Panc1 (cell line): ENCODE measurements around the gene FAM13B. TPM values are rescaled to one million over a fixed set of nuclear protein-coding genes. Genes with fewer than 3 reads are reported as not detected.

Experiments used
- total RNA-seq: library from RNA; stranded (reverse); gene quantifications from one replicate; pipeline ENCODE4 v1.2.1, GENCODE V29; 2021; ENCODE audit not compliant: unreplicated experiment

Gene FAM13B
- total RNA-seq, 1 experiment from 2014 or later = 34.9 TPM

Other genes with a start within 250 kb of the FAM13B start
- not detected for gene MYOT, start 165.2 kb downstream of the FAM13B start, total RNA-seq
- not detected for gene PKD2L2, start 143.6 kb downstream of the FAM13B start, total RNA-seq
- not detected for gene WNT8A, start 51.0 kb upstream of the FAM13B start, total RNA-seq
- 1.7 TPM for gene NME5, start 106.3 kb upstream of the FAM13B start, total RNA-seq
- 92.1 TPM for gene BRD8, start 145.6 kb upstream of the FAM13B start, total RNA-seq
- gene KIF20A, start 146.0 kb upstream of the FAM13B start, total RNA-seq = 55.4 TPM
- gene CDC23, start 180.2 kb upstream of the FAM13B start, total RNA-seq = 44.7 TPM
- gene GFRA3, start 241.5 kb upstream of the FAM13B start, total RNA-seq = 1.5 TPM